Upper lobe of right lung (tissue), 1 donor: Measurements from ENCODE around the gene PCGF2. TPM values are rescaled to one million over a fixed set of nuclear protein-coding genes. Genes with fewer than 3 reads are reported as not detected.

Experiments used
- ATAC-seq: fragments of 200-7000 bp; cut with Tn5 transposase; one replicate; pipeline ENCODE4 v1.9.1; 2020; ENCODE audit warnings: mild to moderate bottlenecking, moderate library complexity
- DNase-seq: peaks from one replicate; pipeline ENCODE4 v3.0.0-alpha.2; 2020
- H3K27ac ChIP-seq: fragments of 200-600 bp; one replicate; pipeline ENCODE4 v1.8.0; 2022
- H3K27me3 ChIP-seq: fragments of 200-600 bp; one replicate; pipeline ENCODE4 v1.8.0; 2022; ENCODE audit warnings: mild to moderate bottlenecking
- H3K36me3 ChIP-seq: fragments of 200-600 bp; one replicate; pipeline ENCODE4 v1.8.0; 2022
- H3K4me1 ChIP-seq: fragments of 200-600 bp; one replicate; pipeline ENCODE4 v1.8.0; 2022
- H3K4me3 ChIP-seq: fragments of 200-600 bp; one replicate; pipeline ENCODE4 v1.8.0; 2022; ENCODE audit warnings: mild to moderate bottlenecking
- H3K9me3 ChIP-seq: fragments of 200-600 bp; one replicate; pipeline ENCODE4 v1.8.0; 2022
- intact Hi-C: fragments of 100-400 bp; cut with DNase I; formaldehyde crosslinking; loops from one replicate; pipeline ENCODE4 v1.11.0; 2022
- total RNA-seq: library from RNA; stranded (reverse); fragmentation: NEBNext Ultra II Directional; extraction: Animal tissue kit (Norgen Biotek cat#: 25700); gene quantifications from one replicate; pipeline ENCODE4 v1.2.1, GENCODE V29; 2021
- TF ChIP-seq, protein P1 (sequence below): fragments of 200-600 bp; IDR thresholded peaks from one replicate; pipeline ENCODE4 v1.8.0; 2022; ENCODE audit warnings: antibody characterized with exemption
- donor health status: DM: no; HTN: yes; CAD: no; lungs with severe emphysema.

PCGF2 gene
- total RNA-seq, 1 donor from 2014 or later = 59.1 TPM

DNA sequence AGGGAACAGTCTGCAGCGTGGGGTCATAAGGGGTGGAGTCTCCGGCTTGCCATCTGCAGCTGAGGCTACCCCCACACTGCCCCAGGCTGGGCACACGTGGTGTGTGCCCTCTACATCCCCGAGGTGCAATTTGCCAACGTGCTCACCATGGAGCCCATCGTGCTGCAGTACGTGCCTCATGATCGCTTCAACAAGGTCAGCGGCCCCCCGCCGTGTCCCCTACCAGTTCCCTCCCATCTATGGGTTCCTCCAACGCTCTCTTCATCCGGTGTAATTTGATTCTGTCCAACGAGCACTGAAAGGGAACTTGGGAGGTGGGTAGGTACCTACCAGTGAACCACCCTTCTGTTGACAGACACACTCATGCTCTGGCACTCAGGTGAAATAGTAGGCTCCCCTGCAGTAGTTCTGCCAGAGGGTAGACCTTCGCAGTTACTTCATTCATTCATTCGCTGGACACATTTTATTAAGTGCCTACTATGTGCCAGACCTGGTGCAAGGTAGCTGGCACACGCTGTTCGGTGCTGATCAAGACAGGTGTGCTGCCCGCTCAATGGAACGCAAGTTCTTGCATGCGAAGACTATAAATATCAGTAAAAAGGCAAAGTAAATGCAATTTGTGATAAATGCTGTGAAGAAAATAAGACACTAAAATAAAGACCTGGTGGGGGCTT is 40.3 kb downstream of the PCGF2 start:
- Histone ChIP-seq H3K27ac (no peak overlapping the region), H3K4me1 (peaks cover 18% of the 10 kb centered on the region), H3K4me3 (no peak overlapping the region), H3K27me3 (no peaks in the 10 kb centered on the region), H3K36me3 (peaks cover 33% of the 10 kb centered on the region), H3K9me3 (no peaks in the 10 kb centered on the region)
- DNase-seq = no peak
- intact Hi-C loops = no loop called here
- ATAC-seq = no peak
- TF ChIP-seq, protein P1, sequence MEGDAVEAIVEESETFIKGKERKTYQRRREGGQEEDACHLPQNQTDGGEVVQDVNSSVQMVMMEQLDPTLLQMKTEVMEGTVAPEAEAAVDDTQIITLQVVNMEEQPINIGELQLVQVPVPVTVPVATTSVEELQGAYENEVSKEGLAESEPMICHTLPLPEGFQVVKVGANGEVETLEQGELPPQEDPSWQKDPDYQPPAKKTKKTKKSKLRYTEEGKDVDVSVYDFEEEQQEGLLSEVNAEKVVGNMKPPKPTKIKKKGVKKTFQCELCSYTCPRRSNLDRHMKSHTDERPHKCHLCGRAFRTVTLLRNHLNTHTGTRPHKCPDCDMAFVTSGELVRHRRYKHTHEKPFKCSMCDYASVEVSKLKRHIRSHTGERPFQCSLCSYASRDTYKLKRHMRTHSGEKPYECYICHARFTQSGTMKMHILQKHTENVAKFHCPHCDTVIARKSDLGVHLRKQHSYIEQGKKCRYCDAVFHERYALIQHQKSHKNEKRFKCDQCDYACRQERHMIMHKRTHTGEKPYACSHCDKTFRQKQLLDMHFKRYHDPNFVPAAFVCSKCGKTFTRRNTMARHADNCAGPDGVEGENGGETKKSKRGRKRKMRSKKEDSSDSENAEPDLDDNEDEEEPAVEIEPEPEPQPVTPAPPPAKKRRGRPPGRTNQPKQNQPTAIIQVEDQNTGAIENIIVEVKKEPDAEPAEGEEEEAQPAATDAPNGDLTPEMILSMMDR = no peak

DNA sequence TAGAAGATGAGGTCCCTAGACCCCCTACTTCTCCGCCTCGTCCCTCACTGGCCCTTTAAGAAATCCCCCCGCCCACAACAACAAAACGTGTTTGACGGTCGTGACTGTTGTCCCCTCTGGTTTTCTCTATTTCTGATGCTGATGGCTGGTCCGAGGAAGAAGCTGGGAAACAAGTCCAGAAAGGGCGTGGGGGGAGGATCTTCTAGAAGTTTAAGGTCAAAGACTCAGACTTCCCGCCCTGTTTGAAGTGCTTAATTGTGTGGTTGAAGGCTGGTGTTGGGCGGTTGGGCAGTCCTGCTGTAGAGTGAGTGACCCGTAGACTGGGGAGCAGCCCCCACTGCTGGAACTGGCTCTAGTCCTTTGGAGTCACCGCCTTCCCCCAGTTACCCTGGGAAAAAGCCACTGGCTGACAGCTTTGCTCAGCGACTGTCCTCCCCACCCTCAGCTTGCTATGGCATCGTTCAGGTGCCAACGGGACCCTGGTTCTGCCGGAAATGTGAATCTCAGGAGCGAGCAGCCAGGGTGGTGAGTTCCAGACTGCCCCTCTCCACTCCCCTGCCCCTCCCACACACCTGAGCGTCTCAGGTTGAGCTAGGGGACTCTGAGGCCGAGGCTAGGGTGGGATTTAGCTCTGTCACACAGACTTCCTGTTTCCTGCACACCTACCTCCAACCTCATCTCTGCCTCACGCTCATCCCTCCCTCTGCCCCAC is 41.5 kb downstream of the PCGF2 start:
- DNase-seq = no peak
- H3K4me1 ChIP-seq = peaks cover 20% of the 10 kb centered on the region
- H3K36me3 ChIP-seq = peaks cover 21% of the 10 kb centered on the region
- H3K4me3 ChIP-seq = peak overlapping the region; percentile 72
- no peaks in the 10 kb centered on the region for H3K27me3 ChIP-seq
- intact Hi-C loops = no loop called here
- ATAC-seq = no peak
- TF ChIP-seq, protein P1 = no peak
- H3K9me3 ChIP-seq = no peaks in the 10 kb centered on the region
- H3K27ac ChIP-seq = peak overlapping the region; percentile 80

DNA sequence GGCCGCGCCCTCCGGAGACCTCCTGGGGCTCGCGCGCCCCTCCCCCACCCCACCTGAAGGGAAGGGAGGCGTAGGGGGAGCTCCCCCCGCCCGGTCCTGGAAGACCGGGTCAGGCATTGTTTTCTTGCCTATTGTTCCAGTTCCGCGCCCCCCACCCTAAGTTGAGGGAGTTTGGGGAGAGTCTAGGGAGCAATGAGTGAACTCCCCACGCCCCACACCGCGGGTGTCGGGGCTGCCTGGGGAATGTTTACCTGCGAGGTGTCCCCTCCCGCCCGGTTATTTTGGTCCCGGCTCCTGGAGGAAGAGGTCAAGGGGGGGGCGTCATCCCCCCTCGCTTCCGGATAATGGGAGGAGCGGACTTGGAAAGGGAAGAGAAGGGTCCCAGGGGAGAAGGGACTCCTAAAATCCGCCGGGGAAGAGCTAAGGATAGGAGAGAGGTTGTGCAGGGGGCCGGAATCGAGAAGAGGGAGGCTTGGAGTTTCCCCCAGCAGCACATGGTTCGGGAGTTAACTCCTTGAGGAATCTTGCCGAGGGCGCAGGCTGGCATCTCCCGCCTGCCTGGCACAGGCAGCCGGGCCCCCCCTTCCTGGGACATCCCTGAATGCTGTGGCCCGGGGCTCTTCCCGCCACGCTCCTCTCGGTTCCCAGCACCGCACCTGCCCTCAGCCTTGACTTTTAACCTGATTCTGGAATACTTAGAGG is 42.2 kb downstream of the PCGF2 start:
- peak; percentile 76 for DNase-seq
- H3K27me3 ChIP-seq = no peaks in the 10 kb centered on the region
- H3K36me3 ChIP-seq = peaks cover 17% of the 10 kb centered on the region
- TF ChIP-seq, protein P1 = no peak
- intact Hi-C loops = no loop called here
- H3K9me3 ChIP-seq = no peaks in the 10 kb centered on the region
- peak overlapping the region; percentile 72 for H3K4me3 ChIP-seq
- peaks cover 27% of the 10 kb centered on the region for H3K4me1 ChIP-seq
- peak overlapping the region; percentile 80 for H3K27ac ChIP-seq
- no peak for ATAC-seq

DNA sequence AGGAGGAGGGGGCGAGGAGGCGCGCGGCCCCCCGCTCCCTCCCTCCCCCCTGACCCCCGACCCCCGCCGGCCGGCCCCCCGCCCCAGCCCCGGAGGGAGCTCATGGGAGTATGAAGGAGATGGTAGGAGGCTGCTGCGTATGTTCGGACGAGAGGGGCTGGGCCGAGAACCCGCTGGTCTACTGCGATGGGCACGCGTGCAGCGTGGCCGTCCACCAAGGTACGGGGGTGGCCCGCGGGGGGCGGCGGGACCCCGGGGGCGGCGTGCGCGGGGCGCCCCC is 42.7 kb downstream of the PCGF2 start:
- Histone ChIP-seq H3K4me3 (peak overlapping the region; percentile 72), H3K36me3 (peaks cover 17% of the 10 kb centered on the region), H3K9me3 (no peaks in the 10 kb centered on the region), H3K27ac (peak overlapping the region; percentile 80), H3K4me1 (peaks cover 28% of the 10 kb centered on the region), H3K27me3 (no peaks in the 10 kb centered on the region)
- ATAC-seq (no peak), DNase-seq (no peak)
- TF ChIP-seq, protein P1 = no peak
- intact Hi-C loops = no loop called here

DNA sequence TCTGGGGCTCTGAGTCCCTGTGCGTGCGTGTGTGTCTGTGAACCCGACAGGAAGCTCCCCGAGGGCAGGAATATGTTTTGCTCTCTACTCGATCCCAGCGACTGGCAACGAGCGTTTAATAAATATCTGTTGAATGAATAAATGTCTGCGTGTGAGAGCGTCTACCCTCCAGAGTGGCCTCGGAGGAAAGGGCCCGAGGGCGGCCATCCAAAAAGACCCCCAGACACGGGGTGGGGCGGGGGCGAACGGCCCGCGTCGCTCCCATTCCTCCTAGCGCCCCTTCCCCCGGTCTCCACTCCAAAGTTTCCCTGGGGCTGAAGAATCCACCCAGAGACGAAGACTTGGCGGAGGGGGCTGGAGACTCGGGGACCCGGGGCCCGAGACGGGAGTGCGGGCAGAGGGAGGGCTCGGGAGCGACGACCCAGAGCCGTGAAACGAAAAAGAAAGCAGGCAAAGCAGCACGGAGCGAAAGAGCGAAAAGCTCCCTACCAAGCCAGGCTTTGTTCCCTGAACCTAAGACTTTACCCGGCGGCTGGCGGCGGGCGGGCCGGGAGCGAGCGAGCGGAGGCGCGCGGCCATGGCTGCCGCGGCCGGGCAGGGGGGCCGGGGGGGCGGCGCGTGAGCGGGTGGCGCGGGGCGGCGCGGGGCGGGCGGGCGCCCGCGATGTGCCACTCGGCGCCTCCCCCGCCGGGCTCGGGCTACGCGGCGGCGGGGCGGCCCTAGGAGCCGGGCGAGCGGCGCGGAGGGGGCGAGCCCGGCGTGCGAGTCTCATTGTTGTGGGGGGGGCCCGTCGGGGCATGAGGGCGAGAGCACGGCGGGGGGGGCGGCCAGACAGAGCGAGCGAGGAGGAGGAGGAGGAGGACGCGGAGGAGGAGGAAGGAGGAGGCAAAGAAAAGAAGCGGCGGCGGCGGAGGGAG is 43.3 kb downstream of the PCGF2 start, which contains the start of gene MLLT6:
MLLT6 (plus strand) TSS at position 668 of the 917 bp plus-strand sequence. CDS start 360 bp downstream, outside the sequence.
- Histone ChIP-seq H3K36me3 (peaks cover 13% of the 10 kb centered on the region), H3K27me3 (no peaks in the 10 kb centered on the region), H3K4me3 (peak within 1 kb of the TSS; percentile 97), H3K27ac (peak within 1 kb of the TSS; percentile 98), H3K4me1 (peaks cover 30% of the 10 kb centered on the region), H3K9me3 (no peaks in the 10 kb centered on the region)
- peak; percentile 87 for DNase-seq
- TF ChIP-seq, protein P1 = no peak
- intact Hi-C loops = no loop called here
- peak; percentile 43 for ATAC-seq
